OCI-LY1 (cell line): ENCODE data around the gene RNF112.

Experiments
- H2AFZ ChIP-seq: fragments of 200-600 bp; sonication (generic), shearing (Covaris generic); 2 replicates; pipeline ENCODE4 v1.6.0; 2014; ENCODE audit warnings: antibody characterized with exemption, mild to moderate bottlenecking, low read length
- H3F3A ChIP-seq: fragments of 200-600 bp; sonication (generic), shearing (Covaris generic); 2 replicates; pipeline ENCODE4 v1.6.0; 2014; ENCODE audit warnings: mild to moderate bottlenecking, antibody characterized with exemption, low read length, moderate library complexity; ENCODE audit not compliant: insufficient read depth
- H3K27ac ChIP-seq: fragments of 200-600 bp; sonication (generic); 2 replicates; pipeline ENCODE4 v1.5.1; 2014; ENCODE audit warnings: low read length, mixed run types, mild to moderate bottlenecking, low read depth; ENCODE audit not compliant: poor library complexity, severe bottlenecking
- H3K27me3 ChIP-seq: fragments of 200-600 bp; sonication (generic); 2 replicates; pipeline ENCODE4 v1.6.0; 2014; ENCODE audit warnings: antibody characterized with exemption, mild to moderate bottlenecking, low read length, moderate library complexity; ENCODE audit not compliant: insufficient read depth
- H3K36me3 ChIP-seq: fragments of 200-600 bp; sonication (generic); 2 replicates; pipeline ENCODE4 v1.6.1; 2014; ENCODE audit warnings: mild to moderate bottlenecking, antibody characterized with exemption, low read length, moderate library complexity, mixed read lengths; ENCODE audit not compliant: insufficient read depth
- H3K4me1 ChIP-seq: fragments of 200-600 bp; sonication (generic); 2 replicates; pipeline ENCODE4 v1.5.1; 2014; ENCODE audit warnings: mild to moderate bottlenecking, low read length, moderate library complexity; ENCODE audit not compliant: insufficient read depth, severe bottlenecking
- H3K4me2 ChIP-seq: fragments of 200-600 bp; sonication (generic), shearing (Covaris generic); 2 replicates; pipeline ENCODE4 v1.6.1; 2014; ENCODE audit warnings: low read length
- H3K4me3 ChIP-seq: fragments of 200-600 bp; sonication (generic); 2 replicates; pipeline ENCODE4 v1.5.1; 2014; ENCODE audit warnings: low read length, low read depth, mild to moderate bottlenecking, mixed read lengths; ENCODE audit not compliant: poor library complexity, severe bottlenecking
- H3K79me2 ChIP-seq: fragments of 200-600 bp; shearing (Covaris generic); 2 replicates; pipeline ENCODE4 v1.6.1; 2016; ENCODE audit warnings: mixed run types, low read length, mixed read lengths; ENCODE audit not compliant: insufficient read depth
- H3K9ac ChIP-seq: fragments of 200-600 bp; sonication (generic), shearing (Covaris generic); 2 replicates; pipeline ENCODE4 v1.6.1; 2014; ENCODE audit warnings: mild to moderate bottlenecking, low read length, mixed read lengths
- H3K9me2 ChIP-seq: fragments of 200-600 bp; sonication (generic), shearing (Covaris generic); 2 replicates; pipeline ENCODE4 v1.6.1; 2014; ENCODE audit warnings: low read depth, mild to moderate bottlenecking, low read length, mixed read lengths
- H3K9me3 ChIP-seq: fragments of 200-600 bp; shearing (Covaris generic); 2 replicates; pipeline ENCODE4 v1.6.1; 2014; ENCODE audit warnings: low read length, mixed read lengths
- H4K20me1 ChIP-seq: fragments of 200-600 bp; sonication (generic), shearing (Covaris generic); 2 replicates; pipeline ENCODE4 v1.6.0; 2016; ENCODE audit warnings: mild to moderate bottlenecking, low read length; ENCODE audit not compliant: insufficient read depth
- EZH2 ChIP-seq: fragments of 200-600 bp; sonication (generic), shearing (Covaris generic); IDR thresholded peaks from 2 replicates; pipeline ENCODE4 v1.8.0; 2017; ENCODE audit warnings: borderline replicate concordance, mixed run types, mild to moderate bottlenecking, antibody characterized with exemption, low read length, moderate library complexity, mixed read lengths
- TF ChIP-seq, protein P1 (sequence below): fragments of 200-600 bp; sonication (generic), shearing (Covaris generic); IDR thresholded peaks from 2 replicates; pipeline ENCODE4 v1.5.1; 2017; ENCODE audit warnings: mild to moderate bottlenecking, antibody characterized with exemption, low read length, moderate library complexity, mixed read lengths

Gene RNF112

DNA sequence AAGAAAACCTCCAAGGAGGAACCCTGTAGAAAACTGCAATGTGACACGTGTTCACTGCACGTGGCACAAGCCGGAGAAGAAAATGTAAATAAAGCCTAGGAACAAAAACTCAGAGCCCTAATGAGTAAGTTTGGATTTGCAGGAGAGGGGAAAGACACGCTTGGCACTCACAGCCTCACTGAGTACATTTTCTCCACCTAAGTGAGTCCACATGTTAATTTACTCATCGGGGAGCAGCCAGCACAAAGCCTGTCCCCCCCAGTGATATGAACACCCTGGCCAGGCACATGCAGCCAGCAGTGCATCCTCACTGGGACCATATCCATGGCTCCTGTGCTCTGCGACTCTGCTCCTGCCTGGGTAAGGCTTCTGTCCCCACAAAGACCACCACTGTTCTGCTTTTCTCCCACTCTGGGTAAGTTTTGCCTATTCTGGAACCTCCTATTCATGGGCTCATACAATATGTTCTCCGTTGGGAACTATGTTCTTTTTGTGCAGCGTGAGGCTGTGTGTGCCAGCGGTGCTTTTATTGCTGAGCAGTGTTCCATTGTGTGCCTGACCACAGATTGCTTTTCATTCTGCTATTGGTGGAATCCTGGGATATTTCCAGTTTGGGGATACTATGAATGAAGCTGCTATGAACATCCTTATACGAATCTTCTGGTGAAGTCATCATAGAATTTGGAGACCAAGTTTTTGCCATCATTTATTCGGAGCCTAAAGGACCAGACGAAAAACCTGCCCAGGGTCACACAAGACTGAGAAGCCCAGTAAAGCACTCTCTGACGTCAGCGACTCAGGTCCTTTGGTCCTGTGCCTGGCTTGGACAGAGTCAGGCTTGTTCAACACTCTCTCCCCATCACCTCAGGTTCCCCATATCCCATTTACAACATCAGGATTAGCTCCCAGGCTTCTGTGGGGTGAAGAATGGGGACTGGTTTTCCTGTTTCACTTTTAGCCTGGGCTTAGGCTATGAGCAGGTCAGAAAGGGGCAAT is 53.3 kb downstream of the RNF112 start:
- TF ChIP-seq EZH2, result no peak
- TF ChIP-seq, protein P1, sequence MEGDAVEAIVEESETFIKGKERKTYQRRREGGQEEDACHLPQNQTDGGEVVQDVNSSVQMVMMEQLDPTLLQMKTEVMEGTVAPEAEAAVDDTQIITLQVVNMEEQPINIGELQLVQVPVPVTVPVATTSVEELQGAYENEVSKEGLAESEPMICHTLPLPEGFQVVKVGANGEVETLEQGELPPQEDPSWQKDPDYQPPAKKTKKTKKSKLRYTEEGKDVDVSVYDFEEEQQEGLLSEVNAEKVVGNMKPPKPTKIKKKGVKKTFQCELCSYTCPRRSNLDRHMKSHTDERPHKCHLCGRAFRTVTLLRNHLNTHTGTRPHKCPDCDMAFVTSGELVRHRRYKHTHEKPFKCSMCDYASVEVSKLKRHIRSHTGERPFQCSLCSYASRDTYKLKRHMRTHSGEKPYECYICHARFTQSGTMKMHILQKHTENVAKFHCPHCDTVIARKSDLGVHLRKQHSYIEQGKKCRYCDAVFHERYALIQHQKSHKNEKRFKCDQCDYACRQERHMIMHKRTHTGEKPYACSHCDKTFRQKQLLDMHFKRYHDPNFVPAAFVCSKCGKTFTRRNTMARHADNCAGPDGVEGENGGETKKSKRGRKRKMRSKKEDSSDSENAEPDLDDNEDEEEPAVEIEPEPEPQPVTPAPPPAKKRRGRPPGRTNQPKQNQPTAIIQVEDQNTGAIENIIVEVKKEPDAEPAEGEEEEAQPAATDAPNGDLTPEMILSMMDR, result no peak
- H4K20me1 ChIP-seq, result no peaks in the 10 kb centered on the region
- H3K4me3 ChIP-seq, result no peak overlapping the region
- H3F3A ChIP-seq, result no peaks in the 10 kb centered on the region; the same call in 1 of the 2 replicates
- H2AFZ ChIP-seq, result no peak overlapping the region; the same call in 1 of the 2 replicates
- H3K9me3 ChIP-seq, result no peaks in the 10 kb centered on the region
- H3K79me2 ChIP-seq, result no peaks in the 10 kb centered on the region
- peak overlapping the region; percentile 65 for H3K4me2 ChIP-seq
- H3K4me1 ChIP-seq, result peaks cover 38% of the 10 kb centered on the region
- no peak overlapping the region; the same call in 1 of the 2 replicates for H3K9ac ChIP-seq
- no peaks in the 10 kb centered on the region for H3K9me2 ChIP-seq
- H3K36me3 ChIP-seq, result no peaks in the 10 kb centered on the region
- peak overlapping the region; percentile 73 for H3K27ac ChIP-seq
- no peaks in the 10 kb centered on the region for H3K27me3 ChIP-seq
